HL-60 (cell line): ENCODE results near the gene PHLDA2.
A peak's percentile ranks its signal among the peaks of the same experiment; 100 is the strongest.

Source experiments
- DNase-seq, 2 experiments: peaks; one replicate each; pipeline ENCODE4 v3.0.0-alpha.2; 2010 to 2020; ENCODE audit warnings: low read depth in 1 of 2, low spot score in 1 of 2
- H3K27ac ChIP-seq: fragments of 250-450 bp; sonication (Bioruptor Pico); replicated peaks from 2 replicates; pipeline ENCODE4 v1.5.1; 2020; ENCODE audit warnings: mild to moderate bottlenecking, moderate library complexity
- H3K27me3 ChIP-seq: fragments of 250-450 bp; sonication (Bioruptor Pico); 2 replicates; pipeline ENCODE4 v1.5.1; 2021; ENCODE audit warnings: mild to moderate bottlenecking, moderate library complexity; ENCODE audit not compliant: insufficient read depth, poor library complexity, severe bottlenecking
- H3K4me3 ChIP-seq: replicated peaks from 2 replicates; pipeline ENCODE4 v1.5.1; 2011; ENCODE audit warnings: mild to moderate bottlenecking, control low read depth, low read length; ENCODE audit not compliant: insufficient read depth
- GABPA ChIP-seq: IDR thresholded peaks from 2 replicates; pipeline ENCODE4 v1.6.1; 2012; ENCODE audit warnings: low read depth
- POLR2AphosphoS5 ChIP-seq: IDR thresholded peaks from 2 replicates; pipeline ENCODE4 v1.6.1; 2012; ENCODE audit warnings: low read depth
- SPI1 ChIP-seq: IDR thresholded peaks from 2 replicates; pipeline ENCODE4 v1.6.1; 2012; ENCODE audit warnings: low read depth, mild to moderate bottlenecking, borderline replicate concordance
- TF ChIP-seq, protein P1 (sequence below): IDR thresholded peaks from 2 replicates; pipeline ENCODE4 v1.6.1; 2012; ENCODE audit warnings: low read depth; ENCODE audit not compliant: insufficient replicate concordance
- TF ChIP-seq, protein P2 (sequence below): IDR thresholded peaks from one replicate; pipeline ENCODE4 v1.5.1; 2011; ENCODE audit warnings: low read length, control low read depth, inconsistent platforms; ENCODE audit not compliant: insufficient read depth

PHLDA2 gene

DNA sequence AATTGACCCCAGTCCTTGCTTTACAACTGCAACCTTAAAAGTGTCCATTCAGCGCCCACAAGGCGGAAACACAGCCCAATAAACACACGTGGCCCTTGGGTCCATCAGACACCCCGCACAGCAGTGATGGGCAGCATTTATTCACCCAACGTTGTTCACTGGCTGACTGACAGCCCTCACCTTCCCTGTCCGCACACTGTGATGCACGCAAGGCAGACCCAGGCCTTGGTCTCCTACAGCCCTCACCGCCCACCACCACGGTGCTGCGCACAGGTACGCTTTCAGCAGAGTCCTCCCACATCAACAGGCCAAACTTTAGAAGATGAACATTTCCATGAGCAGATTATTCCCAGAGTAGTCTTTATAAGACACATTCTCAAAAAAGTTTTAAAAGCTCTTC, 20.7 kb upstream of the PHLDA2 start:
- Histone ChIP-seq H3K27me3 (no peaks in the 10 kb centered on the region), H3K27ac (no peak overlapping the region), H3K4me3 (no peak overlapping the region)
- TF ChIP-seq GABPA: no peak
- peak; percentile 26; the same call in 1 of the 2 replicates for TF ChIP-seq POLR2AphosphoS5
- DNase-seq: no peak

DNA sequence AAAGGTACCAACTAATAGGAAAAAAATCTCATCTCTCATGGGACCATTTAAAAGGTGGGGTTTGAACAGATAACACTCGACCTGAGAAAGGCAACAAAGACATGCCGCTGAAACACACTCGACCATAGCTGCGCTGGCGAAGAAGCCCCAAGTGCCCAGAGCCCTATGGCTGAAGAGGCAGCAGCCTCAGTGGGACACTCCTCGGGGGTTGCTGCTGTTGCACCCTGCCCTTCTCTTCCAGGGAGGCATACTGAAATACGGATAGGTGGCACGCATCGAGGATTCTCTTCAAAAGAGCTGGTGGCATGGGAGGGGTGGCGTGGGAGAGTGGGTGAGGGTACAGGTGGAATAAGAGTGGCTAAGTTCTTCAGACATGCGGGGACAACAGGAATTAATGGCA, 18.5 kb upstream of the PHLDA2 start:
- Histone ChIP-seq H3K27me3 (no peaks in the 10 kb centered on the region), H3K4me3 (no peak overlapping the region), H3K27ac (no peak overlapping the region)
- DNase-seq: no peak
- TF ChIP-seq SPI1: no peak
- no peak for TF ChIP-seq POLR2AphosphoS5
- TF ChIP-seq, protein P1, sequence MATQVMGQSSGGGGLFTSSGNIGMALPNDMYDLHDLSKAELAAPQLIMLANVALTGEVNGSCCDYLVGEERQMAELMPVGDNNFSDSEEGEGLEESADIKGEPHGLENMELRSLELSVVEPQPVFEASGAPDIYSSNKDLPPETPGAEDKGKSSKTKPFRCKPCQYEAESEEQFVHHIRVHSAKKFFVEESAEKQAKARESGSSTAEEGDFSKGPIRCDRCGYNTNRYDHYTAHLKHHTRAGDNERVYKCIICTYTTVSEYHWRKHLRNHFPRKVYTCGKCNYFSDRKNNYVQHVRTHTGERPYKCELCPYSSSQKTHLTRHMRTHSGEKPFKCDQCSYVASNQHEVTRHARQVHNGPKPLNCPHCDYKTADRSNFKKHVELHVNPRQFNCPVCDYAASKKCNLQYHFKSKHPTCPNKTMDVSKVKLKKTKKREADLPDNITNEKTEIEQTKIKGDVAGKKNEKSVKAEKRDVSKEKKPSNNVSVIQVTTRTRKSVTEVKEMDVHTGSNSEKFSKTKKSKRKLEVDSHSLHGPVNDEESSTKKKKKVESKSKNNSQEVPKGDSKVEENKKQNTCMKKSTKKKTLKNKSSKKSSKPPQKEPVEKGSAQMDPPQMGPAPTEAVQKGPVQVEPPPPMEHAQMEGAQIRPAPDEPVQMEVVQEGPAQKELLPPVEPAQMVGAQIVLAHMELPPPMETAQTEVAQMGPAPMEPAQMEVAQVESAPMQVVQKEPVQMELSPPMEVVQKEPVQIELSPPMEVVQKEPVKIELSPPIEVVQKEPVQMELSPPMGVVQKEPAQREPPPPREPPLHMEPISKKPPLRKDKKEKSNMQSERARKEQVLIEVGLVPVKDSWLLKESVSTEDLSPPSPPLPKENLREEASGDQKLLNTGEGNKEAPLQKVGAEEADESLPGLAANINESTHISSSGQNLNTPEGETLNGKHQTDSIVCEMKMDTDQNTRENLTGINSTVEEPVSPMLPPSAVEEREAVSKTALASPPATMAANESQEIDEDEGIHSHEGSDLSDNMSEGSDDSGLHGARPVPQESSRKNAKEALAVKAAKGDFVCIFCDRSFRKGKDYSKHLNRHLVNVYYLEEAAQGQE: no peak
- TF ChIP-seq, protein P2, sequence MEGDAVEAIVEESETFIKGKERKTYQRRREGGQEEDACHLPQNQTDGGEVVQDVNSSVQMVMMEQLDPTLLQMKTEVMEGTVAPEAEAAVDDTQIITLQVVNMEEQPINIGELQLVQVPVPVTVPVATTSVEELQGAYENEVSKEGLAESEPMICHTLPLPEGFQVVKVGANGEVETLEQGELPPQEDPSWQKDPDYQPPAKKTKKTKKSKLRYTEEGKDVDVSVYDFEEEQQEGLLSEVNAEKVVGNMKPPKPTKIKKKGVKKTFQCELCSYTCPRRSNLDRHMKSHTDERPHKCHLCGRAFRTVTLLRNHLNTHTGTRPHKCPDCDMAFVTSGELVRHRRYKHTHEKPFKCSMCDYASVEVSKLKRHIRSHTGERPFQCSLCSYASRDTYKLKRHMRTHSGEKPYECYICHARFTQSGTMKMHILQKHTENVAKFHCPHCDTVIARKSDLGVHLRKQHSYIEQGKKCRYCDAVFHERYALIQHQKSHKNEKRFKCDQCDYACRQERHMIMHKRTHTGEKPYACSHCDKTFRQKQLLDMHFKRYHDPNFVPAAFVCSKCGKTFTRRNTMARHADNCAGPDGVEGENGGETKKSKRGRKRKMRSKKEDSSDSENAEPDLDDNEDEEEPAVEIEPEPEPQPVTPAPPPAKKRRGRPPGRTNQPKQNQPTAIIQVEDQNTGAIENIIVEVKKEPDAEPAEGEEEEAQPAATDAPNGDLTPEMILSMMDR: no peak
- TF ChIP-seq GABPA: no peak

DNA sequence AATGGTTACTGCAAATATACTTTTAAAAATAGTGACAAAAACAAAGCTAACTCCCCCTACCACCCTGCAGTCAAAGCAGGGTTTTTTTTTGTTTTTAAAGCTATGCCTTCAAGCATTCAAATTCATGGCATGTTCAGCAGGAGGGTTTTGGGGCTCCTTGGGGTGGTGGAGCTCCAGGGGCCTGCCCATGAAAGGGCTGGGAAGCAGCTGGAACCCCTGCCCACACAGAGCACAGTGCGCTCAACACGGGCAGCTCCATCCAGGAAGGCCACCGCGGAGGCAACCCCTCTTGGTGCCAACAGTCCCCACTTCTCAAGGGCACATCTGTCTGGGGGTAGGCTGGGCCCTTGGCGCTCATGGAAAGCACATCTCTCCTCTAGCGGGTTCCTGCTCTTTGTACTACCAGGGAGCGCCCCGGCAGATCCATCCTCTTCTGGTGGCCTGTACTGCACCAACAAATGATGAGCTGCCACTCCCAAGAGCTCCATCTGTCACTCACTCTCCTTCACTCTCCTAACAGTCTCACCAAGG, 16.6 kb upstream of the PHLDA2 start:
- DNase-seq: no peak
- TF ChIP-seq, protein P1: no peak
- TF ChIP-seq POLR2AphosphoS5 (no peak), SPI1 (no peak), GABPA (no peak)
- TF ChIP-seq, protein P2: no peak
- Histone ChIP-seq H3K27me3 (no peaks in the 10 kb centered on the region), H3K27ac (no peak overlapping the region), H3K4me3 (no peak overlapping the region)

DNA sequence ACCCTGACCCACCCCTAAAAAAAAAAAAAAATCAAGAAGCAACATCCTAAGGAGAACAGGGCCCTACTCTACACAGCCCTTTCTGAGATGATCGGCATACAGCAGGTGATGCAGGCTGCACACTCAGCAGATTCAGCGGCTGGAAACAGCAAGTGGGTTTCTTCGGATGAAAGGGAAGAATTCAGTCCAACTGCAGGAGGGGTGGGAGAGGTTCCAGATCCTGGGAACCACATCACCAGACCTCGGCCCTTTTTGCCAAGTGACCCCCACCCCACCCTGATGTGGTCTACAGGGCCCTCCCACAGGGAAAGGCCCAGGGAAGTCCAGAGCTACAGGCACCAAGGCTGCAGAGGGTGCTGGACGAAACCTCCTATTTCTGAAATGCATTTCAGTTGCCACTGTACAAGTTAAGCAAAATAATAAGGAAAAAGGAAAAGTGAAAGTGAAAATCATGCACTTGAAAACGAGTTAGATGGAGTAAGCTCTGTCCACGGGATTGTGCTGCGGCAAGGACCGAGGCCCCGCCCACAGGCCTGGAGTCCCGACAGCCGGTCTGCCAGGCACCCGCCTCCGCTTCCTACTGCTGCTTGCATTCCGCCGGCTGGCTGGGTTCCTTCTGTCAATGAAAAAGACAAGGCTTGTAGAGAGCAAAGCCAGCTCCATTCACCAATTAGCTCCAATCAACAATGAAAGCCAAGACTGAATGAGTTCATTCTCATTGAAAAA, 16.0 kb upstream of the PHLDA2 start:
- no peak overlapping the region for H3K4me3 ChIP-seq
- no peaks in the 10 kb centered on the region for H3K27me3 ChIP-seq
- no peak for DNase-seq
- no peak overlapping the region for H3K27ac ChIP-seq
- no peak for TF ChIP-seq SPI1
- TF ChIP-seq, protein P1: no peak
